Ishikawa (cell line): ENCODE measurements around the gene CCDC34.

Experiments
- CEBPB ChIP-seq: IDR thresholded peaks from 2 replicates; pipeline ENCODE4 v1.6.1; 2012
- CREB1 ChIP-seq: IDR thresholded peaks from 2 replicates; pipeline ENCODE4 v1.6.1; 2012; ENCODE audit warnings: low read depth
- EGR1 ChIP-seq: IDR thresholded peaks from 2 replicates; pipeline ENCODE4 v1.6.1; 2012
- EP300 ChIP-seq: IDR thresholded peaks from 2 replicates; pipeline ENCODE4 v1.6.1; 2012; ENCODE audit warnings: borderline replicate concordance
- FOXM1 ChIP-seq: IDR thresholded peaks from 2 replicates; pipeline ENCODE4 v1.6.1; 2012; ENCODE audit warnings: low read depth, borderline replicate concordance
- MAX ChIP-seq: IDR thresholded peaks from 2 replicates; pipeline ENCODE4 v1.6.1; 2012
- NFIC ChIP-seq: IDR thresholded peaks from 2 replicates; pipeline ENCODE4 v1.6.1; 2012
- RAD21 ChIP-seq: IDR thresholded peaks from 2 replicates; pipeline ENCODE4 v1.6.1; 2012; ENCODE audit warnings: low read depth
- REST ChIP-seq: IDR thresholded peaks from 2 replicates; pipeline ENCODE4 v1.6.1; 2012; ENCODE audit warnings: low read depth, mild to moderate bottlenecking
- TAF1 ChIP-seq: IDR thresholded peaks from 2 replicates; pipeline ENCODE4 v1.6.1; 2012; ENCODE audit warnings: low read depth, mild to moderate bottlenecking
- TCF12 ChIP-seq: IDR thresholded peaks from 2 replicates; pipeline ENCODE4 v1.6.1; 2012; ENCODE audit warnings: low read depth
- TEAD4 ChIP-seq: IDR thresholded peaks from 2 replicates; pipeline ENCODE4 v1.6.1; 2012
- YY1 ChIP-seq: IDR thresholded peaks from 2 replicates; pipeline ENCODE4 v1.6.1; 2012; ENCODE audit warnings: low read depth
- ZBTB7A ChIP-seq: IDR thresholded peaks from 2 replicates; pipeline ENCODE4 v1.6.1; 2012; ENCODE audit warnings: low read depth

CCDC34 gene

DNA sequence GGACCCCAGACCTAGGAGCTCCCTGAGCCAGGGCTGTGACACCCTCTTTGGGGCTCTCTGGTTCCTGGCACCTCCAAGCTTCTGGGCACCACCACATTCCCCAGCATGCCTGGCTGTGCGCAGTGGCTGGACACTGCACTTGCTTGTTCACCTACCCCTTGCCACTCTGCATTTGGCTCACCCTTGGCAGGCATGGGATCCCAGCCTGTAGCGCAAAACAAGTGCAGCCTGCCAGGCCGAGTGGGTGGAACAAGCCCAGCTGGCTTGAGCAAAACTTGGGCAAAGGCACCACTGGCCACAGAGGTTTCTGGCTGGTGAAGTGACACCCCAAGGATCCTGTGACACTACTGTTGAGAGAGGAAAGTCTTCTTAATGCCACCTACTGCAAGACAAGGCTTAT lies 57.3 kb downstream of the CCDC34 start:
- no peak for TF ChIP-seq EGR1
- TF ChIP-seq TAF1, result no peak
- no peak for TF ChIP-seq CREB1
- TF ChIP-seq RAD21, result no peak
- no peak for TF ChIP-seq TCF12
- no peak for TF ChIP-seq TEAD4
- TF ChIP-seq EP300, result no peak

GRCh38 chr11:27304514-27304913 lies 58.5 kb downstream of the CCDC34 start:
- no peak for TF ChIP-seq TEAD4

DNA sequence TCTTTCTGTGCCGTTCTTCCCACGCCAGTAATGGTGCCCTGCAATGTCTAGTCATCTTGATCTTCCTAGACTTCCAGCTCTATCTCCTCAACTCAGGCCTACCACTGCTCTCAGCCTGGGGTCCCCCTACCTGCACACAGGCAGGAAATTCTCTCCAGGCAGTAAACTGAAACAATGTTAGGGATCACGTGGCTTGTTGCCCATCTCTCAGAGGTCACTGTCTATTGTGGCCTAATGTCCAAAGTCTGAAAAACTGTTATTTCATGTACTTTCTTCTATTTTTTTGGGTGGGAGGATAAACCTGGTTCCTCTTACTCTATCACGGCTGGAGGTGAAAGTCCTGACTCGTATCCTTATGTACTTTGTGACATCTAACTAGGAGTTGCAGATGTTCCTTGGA lies 59.1 kb downstream of the CCDC34 start:
- TF ChIP-seq RAD21, result no peak
- TF ChIP-seq EGR1, result no peak
- no peak for TF ChIP-seq EP300
- no peak for TF ChIP-seq REST

DNA sequence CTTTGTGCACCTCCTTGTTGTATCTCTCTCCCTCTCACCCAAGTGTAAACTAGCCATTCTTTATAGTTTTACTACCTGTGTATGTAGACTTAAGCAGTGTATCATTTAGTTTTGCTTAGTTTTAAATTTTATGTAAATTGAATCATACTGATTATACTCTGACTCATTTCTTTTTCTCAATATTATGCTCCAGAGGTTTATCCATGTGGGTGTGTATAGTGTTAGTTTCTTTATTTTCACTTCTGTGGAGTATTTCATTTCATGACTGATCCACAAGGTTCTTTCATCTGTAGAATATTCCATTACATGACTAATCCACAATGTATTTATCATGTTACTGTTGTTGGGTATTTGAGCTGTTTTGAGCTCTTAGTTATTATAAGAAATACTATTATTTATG lies 62.0 kb downstream of the CCDC34 start:
- TF ChIP-seq EGR1 (no peak), CEBPB (no peak), TAF1 (no peak), FOXM1 (no peak), RAD21 (no peak), YY1 (no peak), ZBTB7A (no peak), CREB1 (no peak), NFIC (no peak), TCF12 (no peak), MAX (no peak)

- TF ChIP-seq CEBPB, result no peak
- no peak for TF ChIP-seq TAF1
- TF ChIP-seq YY1, result no peak
- TF ChIP-seq TEAD4, result no peak
Observed at GRCh38 chr11:27297616-27298015, 65.4 kb downstream of the CCDC34 start.

DNA sequence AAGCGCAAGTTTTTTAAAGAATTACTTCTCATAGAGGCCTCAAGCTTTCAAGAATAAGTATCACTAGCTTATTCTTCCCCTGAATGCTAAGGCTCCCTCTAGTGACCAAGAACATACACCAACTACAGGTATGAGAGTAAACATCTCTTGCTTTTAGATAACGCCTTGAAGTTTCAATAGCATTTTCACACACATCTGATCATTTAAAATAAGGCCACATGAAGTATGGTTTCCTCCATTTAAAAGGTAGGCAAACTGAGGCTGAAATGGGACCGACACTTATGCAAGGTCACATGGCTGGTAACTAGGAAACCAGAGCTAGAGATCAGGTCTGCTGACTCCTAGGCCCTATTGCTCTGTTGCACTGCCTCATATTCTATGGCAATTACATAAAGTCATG lies 66.5 kb downstream of the CCDC34 start:
- TF ChIP-seq RAD21 (peak; percentile 84), TCF12 (no peak)

GRCh38 chr11:27295928-27296327 lies 67.1 kb downstream of the CCDC34 start:
- TF ChIP-seq CREB1 (no peak), ZBTB7A (no peak), MAX (no peak), CEBPB (no peak), FOXM1 (no peak), TCF12 (no peak), NFIC (no peak)

DNA sequence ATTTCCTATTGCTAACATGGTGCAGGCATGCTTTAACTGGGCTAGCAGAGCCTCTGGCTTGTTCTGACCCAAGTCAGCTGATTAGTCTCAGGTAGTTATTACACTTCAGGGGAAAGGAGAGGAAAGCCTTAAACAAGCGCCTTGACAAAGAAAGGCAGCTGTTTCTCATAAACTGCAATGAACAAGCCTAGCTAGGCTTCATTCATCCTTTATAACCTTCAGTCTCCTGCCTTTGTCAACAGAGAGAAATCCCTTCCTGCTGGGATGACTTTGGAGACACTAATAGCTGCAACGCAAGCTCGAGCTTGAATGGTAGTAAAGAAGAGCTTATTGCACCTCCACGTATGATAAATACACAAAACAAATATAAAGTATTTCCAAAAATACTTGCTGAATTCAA lies 68.4 kb downstream of the CCDC34 start:
- TF ChIP-seq REST (no peak), RAD21 (no peak), MAX (no peak), TAF1 (no peak), EGR1 (no peak)
